Mucosa of stomach (tissue), 1 donor: ENCODE data around the gene FTSJ3.
A peak's percentile ranks its signal among the peaks of the same experiment; 100 is the strongest.

ENCODE experiments used
- H3K27me3 ChIP-seq: one replicate; pipeline ENCODE4 v1.7.0; 2013; ENCODE audit warnings: mild to moderate bottlenecking, low read length; ENCODE audit not compliant: control insufficient read depth, insufficient read depth
- H3K36me3 ChIP-seq: one replicate; pipeline ENCODE4 v1.7.0; 2013; ENCODE audit warnings: low read length; ENCODE audit not compliant: control insufficient read depth, insufficient read depth
- H3K4me1 ChIP-seq: one replicate; pipeline ENCODE4 v1.7.0; 2013; ENCODE audit warnings: mild to moderate bottlenecking, low read length; ENCODE audit not compliant: control insufficient read depth, insufficient read depth
- H3K4me3 ChIP-seq: one replicate; pipeline ENCODE4 v1.7.0; 2013; ENCODE audit warnings: low read length
- H3K9ac ChIP-seq: one replicate; pipeline ENCODE4 v1.7.0; 2013; ENCODE audit warnings: mild to moderate bottlenecking, low read length, moderate library complexity
- H3K9me3 ChIP-seq: one replicate; pipeline ENCODE4 v1.7.0; 2013; ENCODE audit warnings: mild to moderate bottlenecking, low read length, moderate library complexity; ENCODE audit not compliant: control insufficient read depth
- donor health status: Pancreatic carcinoma.

The FTSJ3 gene

DNA sequence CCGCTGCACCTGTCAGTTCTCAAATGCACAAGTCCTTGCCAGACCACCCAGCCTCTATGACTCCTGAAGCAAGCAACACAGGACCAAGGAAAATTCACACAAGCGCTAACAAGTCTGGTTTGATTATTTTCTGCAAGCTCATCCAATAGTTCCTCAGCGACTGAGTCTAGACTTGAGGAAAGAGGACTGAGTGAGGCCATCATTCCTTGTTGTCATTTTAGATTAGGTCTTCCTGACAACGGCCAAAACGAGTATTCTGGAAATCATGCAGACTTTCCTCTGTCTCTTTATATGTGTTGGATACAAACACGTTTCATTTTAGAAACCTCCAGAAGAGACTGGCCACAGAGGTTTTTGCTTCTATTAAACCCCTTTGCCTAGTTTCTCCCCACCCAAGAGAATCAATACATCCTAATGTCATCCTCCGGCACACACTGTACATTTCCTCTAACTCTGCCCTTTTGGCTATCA lies 54.6 kb downstream of the FTSJ3 start:
- Histone ChIP-seq H3K9ac (peak overlapping the region; percentile 89), H3K27me3 (no peaks in the 10 kb centered on the region), H3K4me3 (peak overlapping the region; percentile 43), H3K4me1 (peaks cover 12% of the 10 kb centered on the region), H3K36me3 (no peaks in the 10 kb centered on the region), H3K9me3 (no peaks in the 10 kb centered on the region)
